Measurements from ENCODE around the gene TMEM273. TPM values are rescaled to one million over a fixed set of nuclear protein-coding genes. Genes with fewer than 3 reads are reported as not detected.
A peak's percentile ranks its signal among the peaks of the same experiment; 100 is the strongest.

The TMEM273 gene
- total RNA-seq, 1 experiment from 2014 or later: not detected

DNA sequence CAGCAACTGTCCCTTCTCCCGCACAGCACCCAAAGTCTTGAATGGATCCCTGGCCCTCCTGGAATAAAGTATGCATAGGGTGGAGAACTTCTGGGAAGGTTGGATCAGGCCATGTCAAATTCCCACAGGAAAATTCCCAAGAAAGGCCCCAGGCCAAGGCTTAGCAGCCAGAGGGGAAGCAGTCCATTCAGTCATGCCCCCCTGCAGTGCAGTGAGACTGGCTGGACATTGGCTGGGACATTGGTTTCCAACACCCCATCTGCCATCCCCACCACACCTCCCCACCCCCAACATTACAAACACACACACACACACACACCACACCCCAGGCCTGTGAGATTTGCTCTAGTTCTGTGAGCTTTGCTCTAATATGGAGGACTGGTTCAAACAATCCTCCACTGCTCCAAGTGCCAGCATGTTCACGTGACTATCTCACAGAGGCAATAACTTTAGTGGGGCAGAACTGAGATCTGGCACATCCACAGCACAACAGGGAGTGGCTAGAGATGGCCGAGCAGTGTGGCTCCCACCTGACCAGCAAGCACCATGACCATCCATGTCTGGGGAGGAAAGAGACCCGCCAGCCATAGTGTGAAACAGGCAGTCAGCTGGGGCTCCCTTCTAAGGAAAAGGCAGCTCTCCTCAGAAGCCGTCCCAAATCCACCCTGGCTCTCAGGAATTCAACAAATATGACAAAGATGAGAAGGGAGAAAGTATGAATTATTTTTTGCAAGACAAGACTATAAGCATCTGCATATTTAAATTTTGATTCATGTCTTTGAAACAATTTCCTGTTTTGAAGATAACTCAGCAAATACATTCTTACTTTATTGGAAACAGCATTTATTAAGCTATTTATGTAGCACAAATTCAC is 47.6 kb downstream of the TMEM273 start:
- DNase-seq (ENCODE audit: low read depth): peak; percentile 11

- peak; percentile 97 for DNase-seq (ENCODE audit: low read depth)
These were observed 48.4 kb downstream of the TMEM273 start for GRCh38 chr10:49139846-49140195.

- peak; percentile 88 for DNase-seq (ENCODE audit: low read depth)
These were observed 49.0 kb downstream of the TMEM273 start for GRCh38 chr10:49139028-49139845.

DNA sequence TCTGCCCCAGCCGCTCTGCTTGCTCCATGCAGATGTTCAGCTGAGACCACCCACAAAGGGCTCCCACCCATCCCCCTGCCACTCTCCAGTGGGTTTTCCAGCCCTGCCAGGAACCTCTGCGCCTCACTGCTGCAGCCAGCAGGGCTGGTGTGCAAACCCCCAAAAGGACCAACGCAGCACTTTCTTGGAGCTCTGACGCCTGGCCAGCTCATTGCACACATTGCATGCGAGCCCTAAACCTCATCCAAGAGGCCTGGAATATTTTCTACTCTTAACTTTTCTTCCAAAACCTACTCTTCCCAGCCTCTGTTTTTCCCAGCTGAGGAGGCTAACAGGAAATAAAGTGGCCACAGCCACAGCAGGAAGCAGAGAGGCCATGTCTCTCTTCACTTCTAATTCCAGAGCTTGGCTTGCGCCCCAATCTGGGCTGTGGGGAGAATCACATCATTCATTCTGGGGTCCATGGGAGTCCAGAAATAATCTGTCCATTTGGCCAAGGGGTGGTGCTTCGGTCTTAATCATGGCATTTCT is 49.8 kb downstream of the TMEM273 start:
- DNase-seq (ENCODE audit: low read depth): peak; percentile 56

GRCh38 chr10:49136525-49136924 is 51.7 kb downstream of the TMEM273 start:
- no peak for DNase-seq (ENCODE audit: low read depth)

- no peak for DNase-seq (ENCODE audit: low read depth)
These were observed 52.4 kb downstream of the TMEM273 start for GRCh38 chr10:49135575-49136313.

- DNase-seq (ENCODE audit: low read depth): no peak
These were observed 53.9 kb downstream of the TMEM273 start for GRCh38 chr10:49134327-49134726.

- DNase-seq (ENCODE audit: low read depth): no peak
These were observed 54.4 kb downstream of the TMEM273 start, which contains the start of gene FAM170B for GRCh38 chr10:49133706-49134248. Gene FAM170B, minus strand, starts transcription at chr10:49134021. Its CDS starts 103 bp downstream, at chr10:49133918.

- DNase-seq (ENCODE audit: low read depth): no peak
These were observed 55.8 kb downstream of the TMEM273 start for GRCh38 chr10:49132362-49132737.

- no peak for DNase-seq (ENCODE audit: low read depth)
These were observed 56.5 kb downstream of the TMEM273 start for GRCh38 chr10:49131507-49132361.

DNA sequence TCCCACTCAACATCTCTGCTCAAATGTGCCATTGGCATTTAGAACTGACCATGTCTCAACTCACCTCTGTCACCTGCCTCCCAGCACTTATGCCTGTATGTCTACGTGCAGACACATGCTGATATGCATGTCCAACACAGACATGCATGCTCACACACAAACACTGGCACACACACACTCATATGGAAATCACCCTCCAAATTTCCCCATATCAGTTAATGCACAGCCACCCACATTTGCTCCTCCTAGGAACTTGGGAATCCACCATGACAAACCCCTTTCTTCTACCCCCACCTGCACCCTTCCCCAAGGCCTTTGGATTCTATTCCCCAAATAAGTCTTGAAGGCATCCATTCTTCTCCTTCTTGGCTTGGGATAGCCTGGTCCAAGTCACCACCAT is 58.8 kb downstream of the TMEM273 start:
- no peak for DNase-seq (ENCODE audit: low read depth)

GRCh38 chr10:49128854-49129253 is 59.3 kb downstream of the TMEM273 start:
- no peak for DNase-seq (ENCODE audit: low read depth)

DNA sequence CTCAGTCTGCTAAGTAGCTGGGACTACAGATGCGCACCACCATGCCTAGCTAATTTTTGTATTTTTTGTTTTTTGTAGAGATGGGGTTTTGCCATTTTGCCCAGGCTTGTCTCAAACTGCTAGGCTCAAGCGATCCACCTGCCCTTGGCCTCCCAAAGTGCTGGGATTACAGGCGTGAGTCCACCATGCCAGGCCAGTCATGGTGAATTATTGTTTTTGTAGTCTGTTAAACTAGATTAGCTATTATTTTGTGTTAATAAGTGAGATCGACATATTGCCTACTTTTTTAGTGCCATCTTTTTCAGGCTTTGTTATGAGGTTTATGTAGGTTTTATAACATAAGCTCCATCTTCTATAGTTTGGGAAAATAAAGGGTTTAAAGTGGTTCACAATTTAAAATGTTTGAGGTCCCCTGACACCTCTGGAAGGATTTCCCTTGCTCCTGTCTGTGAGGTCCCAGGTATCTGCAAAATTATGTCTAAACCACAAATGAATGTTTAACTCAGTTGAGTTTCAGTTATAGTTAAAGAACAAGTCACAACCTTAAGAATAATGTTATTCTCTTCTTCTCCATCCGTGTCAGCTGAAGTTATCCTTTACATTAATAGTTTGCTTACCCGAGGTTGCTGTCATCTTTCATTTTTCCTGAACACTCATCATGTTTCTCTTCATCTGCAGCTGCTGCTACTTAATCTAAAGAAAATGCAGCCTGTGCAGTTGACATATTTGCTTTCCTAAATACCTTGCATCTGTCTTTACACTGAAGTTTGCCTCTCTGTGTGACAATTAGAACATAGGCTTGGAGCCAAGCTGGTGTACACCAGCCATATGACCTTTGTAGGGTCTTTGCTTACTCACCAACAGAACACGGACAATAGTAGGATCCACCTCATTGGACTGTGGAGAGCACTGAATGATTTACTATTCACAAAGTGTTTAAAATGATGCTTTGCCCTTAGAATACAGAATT is 63.9 kb downstream of the TMEM273 start:
- no peak for DNase-seq (ENCODE audit: low read depth)

DNA sequence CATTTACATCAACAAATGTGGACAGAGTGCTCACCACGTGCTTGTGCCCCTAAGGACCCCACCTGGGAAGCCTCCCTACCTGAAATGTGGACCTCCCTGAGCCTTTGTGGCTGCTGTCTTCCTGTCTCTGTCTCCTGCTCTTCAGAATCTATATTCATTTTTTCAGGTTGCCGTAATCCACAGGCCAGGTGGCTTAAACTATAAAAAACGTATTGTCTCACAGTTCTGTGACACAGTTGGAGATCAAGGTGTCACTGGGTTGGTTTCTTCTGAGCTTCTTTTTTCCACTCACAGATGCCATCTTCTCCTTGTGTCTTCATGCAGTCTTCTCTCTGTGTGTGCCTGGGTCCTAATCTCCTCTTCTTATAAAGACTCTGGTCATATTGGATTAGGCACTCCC is 67.3 kb downstream of the TMEM273 start:
- no peak for DNase-seq (ENCODE audit: low read depth)

GRCh38 chr10:49119746-49120145 is 68.4 kb downstream of the TMEM273 start:
- peak; percentile 42 for DNase-seq (ENCODE audit: low read depth)

- no peak for DNase-seq (ENCODE audit: low read depth)
These were observed 69.6 kb downstream of the TMEM273 start for GRCh38 chr10:49118430-49119074.

DNA sequence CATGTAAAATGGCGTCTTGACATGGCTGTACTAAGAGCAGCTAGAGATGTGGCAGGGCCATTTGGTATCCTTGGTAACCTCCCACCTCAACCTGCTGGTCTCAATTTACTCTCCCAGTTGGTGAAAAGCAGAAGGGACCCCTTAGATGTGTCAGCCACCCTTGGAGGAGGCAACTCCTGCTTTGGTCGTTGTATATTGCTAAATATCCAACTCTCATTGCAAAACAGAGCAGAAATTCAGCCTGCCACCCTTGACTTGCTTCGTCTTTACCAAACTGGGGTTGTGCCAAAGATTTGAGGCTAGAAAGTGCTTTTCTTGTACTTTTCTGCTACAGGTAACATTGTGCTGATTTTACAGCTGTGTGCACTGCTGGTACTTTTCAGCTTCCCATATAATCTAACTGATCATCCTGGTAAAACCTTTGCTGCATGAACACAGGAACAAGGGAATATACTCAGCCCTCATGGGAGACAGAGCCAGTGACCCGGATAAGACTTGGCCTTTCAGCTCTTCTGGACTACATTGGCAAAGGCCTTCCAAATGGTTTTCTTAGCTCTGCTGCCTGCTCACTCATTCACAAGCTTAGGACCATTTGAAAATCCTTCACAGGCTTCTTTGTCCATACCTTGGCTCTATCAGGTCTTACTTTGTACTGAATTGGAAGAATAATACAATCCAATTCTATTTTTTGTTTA is 70.7 kb downstream of the TMEM273 start:
- DNase-seq (ENCODE audit: low read depth): no peak
